Measurements from ENCODE around the gene SYNE1. TPM values are rescaled to one million over a fixed set of nuclear protein-coding genes. Genes with fewer than 3 reads are reported as not detected.
"Not testable (repeated sequence)": the region's sequence is repeated elsewhere in the genome, so short reads cannot be mapped to it uniquely, and the experiment has no call there.

Gene SYNE1
- total RNA-seq, 1 donor from 2014 or later, result 6.0 TPM

- H3K4me1 Mint-ChIP-seq, result peaks cover 10% of the 10 kb centered on the region
- H3K36me3 Mint-ChIP-seq, result no peaks in the 10 kb centered on the region
- H3K9me3 Mint-ChIP-seq, result no peaks in the 10 kb centered on the region
- Histone ChIP-seq H4K20me1 (ENCODE audit: low read depth) (no peaks in the 10 kb centered on the region), H3K27me3 (no peaks in the 10 kb centered on the region), H3K4me3 (no peak overlapping the region), H3K27ac (no peak overlapping the region), H3K9ac (no peak overlapping the region), H3F3A (ENCODE audit: low read depth) (no peaks in the 10 kb centered on the region), H3K9me3 (ENCODE audit: low read depth) (no peaks in the 10 kb centered on the region), H2AFZ (replicated peaks) (no peak overlapping the region), H3K4me2 (no peak overlapping the region), H3K4me1 (no peaks in the 10 kb centered on the region), H3K79me2 (ENCODE audit: low read depth) (no peaks in the 10 kb centered on the region), H3K36me3 (no peaks in the 10 kb centered on the region)
- H3K4me3 Mint-ChIP-seq, result no peak overlapping the region
- H3K27me3 Mint-ChIP-seq (ENCODE audit: insufficient read depth, low read depth), result peaks cover 4% of the 10 kb centered on the region
- no peak overlapping the region for H3K27ac Mint-ChIP-seq
- TF ChIP-seq EZH2phosphoT487 (IDR thresholded peaks at IDR 0.05) (no peak), EZH2 (IDR thresholded peaks at IDR 0.05) (no peak), CTCF (IDR thresholded peaks at IDR 0.05) (no peak)
- no peak for DNase-seq (ENCODE audit: low spot score)
These were observed 107.8 kb downstream of the SYNE1 start for GRCh38 chr6:152529369-152529768.

GRCh38 chr6:152514120-152514519 lies 123.0 kb downstream of the SYNE1 start:
- H4K20me1 ChIP-seq (ENCODE audit: low read depth); H3K36me3 ChIP-seq; H3K9me3 Mint-ChIP-seq; H3K4me3 ChIP-seq; H3K27ac Mint-ChIP-seq; H3K27me3 Mint-ChIP-seq (ENCODE audit: insufficient read depth, low read depth); H3K27me3 ChIP-seq; H3K4me1 ChIP-seq; H3K4me3 Mint-ChIP-seq; H3K4me1 Mint-ChIP-seq; DNase-seq (ENCODE audit: low spot score); H3K9ac ChIP-seq; H3K4me2 ChIP-seq; H3F3A ChIP-seq (ENCODE audit: low read depth); H3K79me2 ChIP-seq (ENCODE audit: low read depth); H3K36me3 Mint-ChIP-seq; H3K27ac ChIP-seq; H3K9me3 ChIP-seq (ENCODE audit: low read depth); H2AFZ ChIP-seq (replicated peaks): not testable (repeated sequence)

GRCh38 chr6:152509916-152510315 lies 127.2 kb downstream of the SYNE1 start:
- Histone ChIP-seq H3F3A (ENCODE audit: low read depth) (no peaks in the 10 kb centered on the region), H3K4me1 (no peaks in the 10 kb centered on the region), H4K20me1 (ENCODE audit: low read depth) (no peaks in the 10 kb centered on the region), H3K27ac (no peak overlapping the region), H3K27me3 (no peaks in the 10 kb centered on the region), H3K9me3 (ENCODE audit: low read depth) (no peaks in the 10 kb centered on the region), H3K4me2 (no peak overlapping the region), H3K36me3 (no peaks in the 10 kb centered on the region), H3K79me2 (ENCODE audit: low read depth) (no peaks in the 10 kb centered on the region), H2AFZ (replicated peaks) (no peak overlapping the region), H3K9ac (no peak overlapping the region), H3K4me3 (no peak overlapping the region)
- Mint-ChIP-seq H3K27me3 (ENCODE audit: insufficient read depth, low read depth) (no peaks in the 10 kb centered on the region), H3K9me3 (no peaks in the 10 kb centered on the region), H3K4me3 (no peak overlapping the region), H3K27ac (no peak overlapping the region), H3K36me3 (no peaks in the 10 kb centered on the region), H3K4me1 (no peaks in the 10 kb centered on the region)
- no peak for DNase-seq (ENCODE audit: low spot score)
- TF ChIP-seq CTCF (IDR thresholded peaks at IDR 0.05) (no peak), EZH2 (IDR thresholded peaks at IDR 0.05) (no peak), EZH2phosphoT487 (IDR thresholded peaks at IDR 0.05) (no peak)

- Mint-ChIP-seq H3K4me1 (no peaks in the 10 kb centered on the region), H3K27ac (no peak overlapping the region), H3K27me3 (ENCODE audit: insufficient read depth, low read depth) (no peaks in the 10 kb centered on the region), H3K4me3 (no peak overlapping the region), H3K36me3 (no peaks in the 10 kb centered on the region), H3K9me3 (no peaks in the 10 kb centered on the region)
- Histone ChIP-seq H4K20me1 (ENCODE audit: low read depth) (no peaks in the 10 kb centered on the region), H3K9ac (no peak overlapping the region), H3K79me2 (ENCODE audit: low read depth) (no peaks in the 10 kb centered on the region), H3K27me3 (no peaks in the 10 kb centered on the region), H3K9me3 (ENCODE audit: low read depth) (no peaks in the 10 kb centered on the region), H3K4me3 (no peak overlapping the region), H3K4me1 (no peaks in the 10 kb centered on the region), H3K36me3 (no peaks in the 10 kb centered on the region), H3K4me2 (no peak overlapping the region), H3K27ac (no peak overlapping the region), H3F3A (ENCODE audit: low read depth) (no peaks in the 10 kb centered on the region), H2AFZ (replicated peaks) (no peak overlapping the region)
- no peak for TF ChIP-seq EZH2phosphoT487 (IDR thresholded peaks at IDR 0.05)
- no peak for TF ChIP-seq EZH2 (IDR thresholded peaks at IDR 0.05)
- TF ChIP-seq CTCF (IDR thresholded peaks at IDR 0.05), result no peak
- no peak for DNase-seq (ENCODE audit: low spot score)
These were observed 128.7 kb downstream of the SYNE1 start for GRCh38 chr6:152508477-152508876.

Data from neural progenitor cell (in vitro differentiated cells).